CD4-positive, alpha-beta T cell treated with Interleukin-21 for 1 hour (primary cell): Measurements from ENCODE around the gene PAM.
"Not testable (repeated sequence)": the region's sequence is repeated elsewhere in the genome, so short reads cannot be mapped to it uniquely, and the experiment has no call there.

Source experiments
- DNase-seq: peaks from one replicate; pipeline ENCODE4 v3.0.0-alpha.2; 2020

The PAM gene

GRCh38 chr5:102946414-102946813, 191.3 kb downstream of the PAM start:
- DNase-seq = no peak

- DNase-seq = no peak
Observed at GRCh38 chr5:102946971-102947370, 191.9 kb downstream of the PAM start.

DNA sequence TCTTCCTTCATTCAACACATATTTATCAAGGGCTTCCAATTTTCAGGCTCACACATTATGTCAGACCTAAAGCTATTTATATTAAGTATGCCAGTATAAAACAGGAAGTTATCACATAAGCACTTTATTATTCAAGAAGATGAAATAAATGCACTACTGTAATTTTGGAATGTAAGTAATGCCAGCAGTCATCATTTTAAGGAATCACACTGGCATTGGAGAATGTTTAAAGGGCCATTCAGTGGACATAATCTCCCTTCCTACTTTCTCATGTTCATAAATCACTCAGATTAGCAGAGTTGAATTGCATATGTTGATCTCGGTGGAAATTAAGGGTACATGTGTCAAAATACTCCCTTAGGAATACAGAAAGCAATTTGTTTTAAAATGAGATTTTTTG, 200.4 kb downstream of the PAM start:
- no peak for DNase-seq

DNA sequence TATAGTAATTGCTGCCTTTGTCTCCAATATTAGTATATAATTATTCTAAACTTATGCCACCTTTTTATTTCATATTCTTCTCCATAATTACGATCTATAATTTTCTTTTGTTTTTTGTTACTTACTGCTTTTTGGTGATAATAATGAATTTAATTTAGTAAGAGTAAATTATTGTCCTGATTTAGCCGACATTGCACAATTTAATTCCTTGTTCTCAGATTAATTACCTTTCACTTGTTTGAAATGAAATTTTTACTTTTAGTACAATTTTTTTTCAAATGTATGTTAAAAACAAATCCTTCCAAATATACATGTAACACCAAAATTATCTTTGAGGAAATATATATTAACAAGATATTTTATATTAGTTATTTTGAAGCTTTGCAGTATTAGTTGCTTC, 201.5 kb downstream of the PAM start:
- no peak for DNase-seq

GRCh38 chr5:102957141-102957540, 202.0 kb downstream of the PAM start:
- no peak for DNase-seq

DNA sequence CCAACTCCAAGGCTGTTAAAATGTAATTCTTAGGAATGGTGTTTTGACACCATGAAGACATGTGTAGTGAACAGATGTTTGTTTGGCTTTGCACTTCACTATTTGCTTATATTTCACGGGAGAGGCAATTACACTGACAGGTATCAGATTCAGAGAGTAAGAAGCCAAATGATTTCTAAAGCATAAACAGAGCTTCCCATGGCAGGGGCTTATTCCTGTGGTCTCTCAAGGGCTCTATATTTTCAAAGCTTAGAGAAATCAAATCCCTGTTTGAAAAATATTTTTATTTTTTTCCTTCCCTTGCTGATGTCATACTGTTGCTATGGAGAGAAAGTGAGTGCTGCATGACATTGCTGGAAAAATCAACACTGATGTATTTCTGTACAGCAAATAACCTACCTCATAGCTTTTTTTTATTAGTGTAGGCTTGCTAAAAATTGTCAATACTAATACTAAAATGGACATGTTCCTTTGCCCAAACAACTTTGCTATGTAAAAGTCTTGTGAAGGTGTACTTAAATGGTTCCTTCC, 203.4 kb downstream of the PAM start:
- no peak for DNase-seq

GRCh38 chr5:102959055-102959454, 203.9 kb downstream of the PAM start:
- no peak for DNase-seq

DNA sequence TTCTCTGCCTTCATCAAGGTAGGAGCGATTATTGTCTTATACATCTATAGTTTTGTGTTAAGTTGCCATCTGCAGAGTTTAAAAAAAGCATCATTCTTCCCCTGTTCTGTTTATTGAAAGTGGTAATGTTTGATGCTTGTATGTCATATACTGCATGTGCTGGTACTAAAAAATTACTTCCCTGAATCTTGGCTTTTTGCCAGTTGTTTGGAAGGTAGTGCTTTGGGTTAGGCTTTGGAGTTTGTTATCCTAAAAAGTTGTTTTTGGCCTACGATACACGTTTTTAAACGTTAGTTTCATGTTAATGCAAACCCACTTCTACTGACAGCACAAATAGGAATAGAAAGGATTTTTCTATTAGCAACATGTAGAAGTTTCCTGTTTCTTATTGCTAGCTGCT, 206.6 kb downstream of the PAM start:
- DNase-seq = no peak

DNA sequence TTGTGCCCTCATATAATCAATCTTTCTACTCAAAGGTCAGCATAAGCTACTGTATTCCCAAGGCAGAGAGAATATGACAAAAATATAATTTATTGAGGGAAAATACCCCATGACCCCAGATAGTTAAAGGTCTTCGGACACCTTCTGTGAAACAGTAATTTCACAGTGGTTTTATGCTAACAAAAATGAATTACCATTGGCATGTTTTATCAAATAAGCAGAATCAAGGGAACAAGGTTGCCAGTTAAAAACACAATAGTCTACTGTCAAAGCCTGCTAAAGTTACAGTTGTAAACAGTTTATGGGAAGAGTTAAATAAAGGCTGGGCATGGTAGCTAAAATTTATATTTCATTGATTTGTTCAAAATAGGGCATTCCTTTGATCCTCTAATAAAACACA, 210.5 kb downstream of the PAM start:
- no peak for DNase-seq

DNA sequence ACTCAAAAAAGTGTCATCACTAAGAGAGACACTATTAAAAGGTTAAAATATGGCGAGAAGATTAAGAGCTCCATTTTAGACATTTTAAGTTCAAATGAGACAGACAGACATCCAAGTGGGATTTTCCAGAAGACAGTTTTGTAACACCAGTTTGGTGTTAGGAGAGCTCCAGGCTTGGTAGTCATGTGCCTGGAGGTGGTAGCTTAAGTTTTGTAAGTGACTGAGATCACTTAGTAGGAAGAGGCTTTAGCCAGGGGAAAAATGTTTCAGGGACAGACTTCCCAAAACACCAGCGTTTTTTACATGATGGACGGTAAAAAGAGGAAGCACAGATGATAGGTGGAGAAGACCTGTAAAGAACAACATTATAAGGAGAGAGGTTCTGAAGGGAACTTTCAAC, 214.5 kb downstream of the PAM start:
- DNase-seq = no peak

DNA sequence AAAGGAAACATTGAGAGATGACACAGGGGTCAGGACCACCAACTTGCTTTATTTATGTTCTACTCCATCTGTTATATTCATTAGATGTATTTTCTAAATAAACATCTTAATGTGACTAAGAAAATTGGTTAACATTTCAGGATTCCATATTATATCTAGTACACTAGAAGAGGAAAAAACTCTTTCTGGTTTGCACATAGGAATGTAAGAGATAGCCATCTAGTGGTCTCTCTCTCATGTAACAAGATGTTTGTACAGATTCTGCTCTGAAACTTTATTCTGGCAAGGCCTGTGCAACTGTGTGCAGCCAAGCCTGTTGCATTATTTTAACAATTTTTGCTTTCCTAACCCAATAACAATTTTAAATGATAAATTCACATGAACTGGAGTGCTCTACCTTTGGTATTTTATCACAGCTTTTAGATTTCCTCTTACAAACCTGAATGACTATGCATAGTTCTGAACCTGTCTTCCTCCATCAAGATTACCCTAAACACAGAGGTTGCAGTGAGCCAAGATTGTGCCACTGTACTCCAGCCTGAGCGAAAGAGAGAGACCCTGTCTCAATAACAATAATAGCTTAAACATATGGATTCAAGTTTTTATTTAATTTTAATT, 216.7 kb downstream of the PAM start:
- DNase-seq = peak; percentile 2

- no peak for DNase-seq
Observed at GRCh38 chr5:102974177-102974576, 219.1 kb downstream of the PAM start.

GRCh38 chr5:102975045-102975444, 219.9 kb downstream of the PAM start:
- DNase-seq = no peak

DNA sequence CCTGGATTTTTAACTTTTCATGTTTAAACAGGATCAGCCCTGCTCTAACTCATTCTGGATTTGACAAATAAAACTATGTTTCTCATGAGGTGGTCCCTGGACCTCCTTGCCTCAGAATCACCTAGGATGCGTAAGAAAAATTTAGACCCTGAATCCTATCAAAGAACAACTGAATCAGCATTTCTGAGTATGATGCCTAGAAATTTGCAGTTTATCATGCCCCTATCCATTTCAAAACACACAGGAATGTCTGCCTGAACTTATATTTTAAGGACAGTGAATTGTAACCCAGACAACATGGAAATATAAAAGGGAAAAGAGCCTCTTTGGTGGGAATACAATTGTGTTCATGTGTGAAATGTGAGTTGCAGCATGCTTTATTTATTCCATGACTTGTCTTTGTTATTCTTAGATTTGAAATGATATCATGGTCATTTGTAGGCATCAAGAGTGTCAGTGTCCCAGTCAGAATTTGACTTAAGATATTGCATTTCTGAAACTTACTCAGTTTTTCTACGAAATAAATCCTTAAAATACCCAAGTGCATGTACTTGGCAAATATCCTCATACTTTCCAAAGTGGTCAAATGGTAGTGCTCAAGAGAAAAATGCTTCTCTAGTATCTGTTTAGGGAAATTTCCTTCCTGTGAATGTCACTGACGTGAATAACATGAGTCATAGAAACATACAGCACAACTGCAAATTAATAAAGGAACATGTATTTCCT, 220.5 kb downstream of the PAM start:
- DNase-seq = no peak

- no peak for DNase-seq
Observed at GRCh38 chr5:102981957-102982635, 227.0 kb downstream of the PAM start.

DNA sequence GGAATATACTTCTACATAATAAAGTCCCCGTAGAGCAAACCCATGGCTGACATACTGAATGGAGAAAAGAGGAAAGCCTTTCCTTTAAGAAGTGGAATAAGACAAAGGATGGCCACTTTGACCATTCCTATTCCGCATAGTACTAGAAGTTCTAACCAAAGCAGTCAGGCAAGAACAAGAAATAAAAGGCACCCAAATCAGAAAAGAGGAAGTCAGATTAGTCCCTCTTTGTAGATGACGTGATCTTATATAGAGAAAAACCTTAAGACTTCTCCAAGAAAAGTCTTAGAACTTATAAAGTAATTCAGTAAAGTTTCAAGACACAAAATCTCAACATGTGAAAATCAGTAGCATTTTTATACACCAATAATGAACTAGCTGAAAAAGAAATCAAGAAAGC, 231.0 kb downstream of the PAM start:
- DNase-seq = no peak

GRCh38 chr5:102988459-102988858, 233.4 kb downstream of the PAM start:
- no peak for DNase-seq

GRCh38 chr5:102991802-102992201, 236.7 kb downstream of the PAM start:
- DNase-seq = no peak

GRCh38 chr5:102996011-102996575, 241.0 kb downstream of the PAM start:
- DNase-seq = no peak

DNA sequence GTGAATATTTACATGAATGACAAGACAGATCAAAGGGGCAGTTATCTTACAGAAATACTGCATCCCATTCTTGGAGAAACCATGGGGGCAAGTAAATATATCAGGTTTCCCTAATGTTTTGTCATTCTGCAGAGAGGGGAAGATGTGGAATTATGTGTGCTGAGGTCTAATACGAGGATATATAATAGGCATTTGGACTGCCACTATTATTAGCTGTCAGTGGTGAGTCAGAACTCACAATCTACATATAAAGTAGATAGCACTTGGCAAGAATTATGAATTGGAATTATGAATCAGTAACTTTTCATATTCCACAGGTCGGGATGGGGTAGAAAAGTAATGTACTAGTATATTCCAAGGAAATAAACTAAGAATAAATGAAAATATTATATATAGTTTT, 243.1 kb downstream of the PAM start:
- no peak for DNase-seq

GRCh38 chr5:102999191-102999590, 244.1 kb downstream of the PAM start:
- DNase-seq = no peak

GRCh38 chr5:102999621-103000020, 244.5 kb downstream of the PAM start:
- not testable (repeated sequence) for DNase-seq

DNA sequence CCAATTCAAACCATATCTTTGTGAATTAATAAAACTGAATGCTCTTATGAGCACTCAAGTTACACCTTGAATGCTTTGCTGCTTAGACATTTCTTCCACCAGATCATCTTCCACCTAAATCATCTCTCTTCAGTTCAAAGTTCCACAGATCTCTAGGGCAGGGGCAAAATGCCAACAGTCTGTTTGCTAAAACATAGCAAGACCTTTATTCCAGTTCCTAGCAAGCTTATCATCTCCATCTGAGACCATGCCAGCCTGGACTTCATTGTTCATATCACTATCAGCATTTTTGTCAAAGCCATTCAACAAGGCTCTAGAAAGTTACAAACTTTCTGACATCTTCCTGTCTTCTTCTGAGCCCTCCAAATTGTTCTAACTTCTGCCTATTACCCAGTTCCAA, 245.0 kb downstream of the PAM start:
- no peak for DNase-seq

DNA sequence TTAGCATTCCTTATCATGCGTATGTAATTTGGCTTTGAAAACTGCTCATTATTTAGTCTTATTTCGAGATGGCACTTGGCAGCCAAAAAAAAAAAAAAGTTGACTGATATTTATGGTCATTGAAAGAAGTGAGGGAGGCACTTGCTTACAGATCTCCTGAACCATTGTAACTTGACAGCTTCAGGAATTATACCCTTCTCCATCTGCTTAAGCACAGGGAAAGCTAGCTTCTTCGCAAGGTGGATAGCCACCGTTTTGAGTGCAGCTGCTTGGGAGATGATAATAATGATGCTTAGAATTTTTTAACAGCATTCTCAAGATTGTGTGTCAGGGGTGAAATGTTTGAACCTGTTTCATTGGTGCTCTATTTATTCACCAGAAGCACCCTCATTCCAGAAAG, 248.8 kb downstream of the PAM start:
- no peak for DNase-seq
